ENCODE results near the gene PLPP6.

Gene PLPP6

DNA sequence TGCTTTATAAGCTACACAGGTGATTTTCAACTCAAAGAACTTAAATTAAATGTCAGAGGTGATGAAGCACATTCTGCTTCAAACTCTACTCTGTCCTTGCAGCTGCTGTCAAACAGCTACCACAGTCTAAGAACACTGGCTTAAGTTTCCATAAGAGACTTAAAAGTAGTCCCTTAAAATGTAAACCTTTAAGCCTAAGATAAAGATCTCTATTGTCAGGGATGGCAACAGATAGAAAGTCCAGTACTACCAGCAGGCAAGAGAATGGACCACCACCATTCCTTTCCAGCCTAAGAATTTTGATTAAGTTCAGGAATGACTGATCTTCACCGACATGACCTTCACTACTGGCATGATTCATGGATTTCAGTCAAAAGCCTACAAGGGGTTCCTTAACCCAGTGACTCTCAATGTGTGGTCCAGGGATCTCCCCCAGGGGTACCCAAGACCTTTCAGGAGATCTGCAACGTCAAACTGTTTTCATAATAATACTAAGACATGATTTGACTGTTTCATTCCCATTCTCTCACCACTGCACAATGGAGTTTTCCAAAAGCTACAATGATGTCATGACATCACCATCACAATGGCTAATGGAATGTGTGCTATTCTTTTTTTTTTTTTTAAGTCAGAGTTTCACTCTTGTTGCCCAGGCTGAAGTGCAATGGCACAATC is 41.1 kb upstream of the PLPP6 start:
- TF ChIP-seq, protein P1, sequence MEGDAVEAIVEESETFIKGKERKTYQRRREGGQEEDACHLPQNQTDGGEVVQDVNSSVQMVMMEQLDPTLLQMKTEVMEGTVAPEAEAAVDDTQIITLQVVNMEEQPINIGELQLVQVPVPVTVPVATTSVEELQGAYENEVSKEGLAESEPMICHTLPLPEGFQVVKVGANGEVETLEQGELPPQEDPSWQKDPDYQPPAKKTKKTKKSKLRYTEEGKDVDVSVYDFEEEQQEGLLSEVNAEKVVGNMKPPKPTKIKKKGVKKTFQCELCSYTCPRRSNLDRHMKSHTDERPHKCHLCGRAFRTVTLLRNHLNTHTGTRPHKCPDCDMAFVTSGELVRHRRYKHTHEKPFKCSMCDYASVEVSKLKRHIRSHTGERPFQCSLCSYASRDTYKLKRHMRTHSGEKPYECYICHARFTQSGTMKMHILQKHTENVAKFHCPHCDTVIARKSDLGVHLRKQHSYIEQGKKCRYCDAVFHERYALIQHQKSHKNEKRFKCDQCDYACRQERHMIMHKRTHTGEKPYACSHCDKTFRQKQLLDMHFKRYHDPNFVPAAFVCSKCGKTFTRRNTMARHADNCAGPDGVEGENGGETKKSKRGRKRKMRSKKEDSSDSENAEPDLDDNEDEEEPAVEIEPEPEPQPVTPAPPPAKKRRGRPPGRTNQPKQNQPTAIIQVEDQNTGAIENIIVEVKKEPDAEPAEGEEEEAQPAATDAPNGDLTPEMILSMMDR (IDR thresholded peaks at IDR 0.05), result no peak

DNA sequence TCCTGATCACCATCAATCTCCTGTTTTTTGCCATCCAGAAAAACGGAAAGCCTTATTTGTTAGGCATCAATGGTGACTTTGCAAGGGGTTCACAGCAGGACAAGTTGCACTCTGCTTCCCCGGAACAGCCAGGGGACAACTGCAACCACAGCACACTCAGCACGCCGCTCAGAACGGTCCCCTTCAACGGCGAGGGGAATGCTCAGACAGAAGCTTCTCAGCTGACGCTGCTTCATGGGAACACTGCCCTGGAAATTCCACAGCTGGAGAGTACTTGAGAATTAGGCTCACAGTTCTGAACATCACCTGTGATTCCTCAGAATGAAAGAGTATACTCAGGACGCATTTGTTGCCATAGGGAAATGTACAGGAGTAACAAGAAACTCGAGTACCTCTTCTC is 40.1 kb upstream of the PLPP6 start:
- TF ChIP-seq, protein P1 (IDR thresholded peaks at IDR 0.05), result no peak

DNA sequence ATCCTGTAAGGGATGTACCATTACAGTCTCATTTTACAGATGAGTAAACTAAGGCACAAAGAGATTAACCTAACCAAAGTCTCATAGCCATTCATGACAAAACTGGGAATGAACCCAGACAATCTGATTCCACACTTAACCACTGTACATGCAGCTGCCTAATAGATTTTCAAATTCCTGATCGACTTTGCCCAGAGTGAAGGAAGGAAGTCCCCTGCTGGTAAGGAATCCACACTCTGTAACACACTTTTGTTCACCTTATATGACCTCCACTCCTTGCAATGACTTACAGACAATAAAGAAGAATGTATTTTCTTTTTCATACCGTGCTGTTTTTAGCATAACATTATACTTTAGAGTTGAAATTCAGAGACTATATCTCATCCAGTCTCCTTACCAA is 31.3 kb upstream of the PLPP6 start:
- TF ChIP-seq, protein P1 (IDR thresholded peaks at IDR 0.05), result no peak

DNA sequence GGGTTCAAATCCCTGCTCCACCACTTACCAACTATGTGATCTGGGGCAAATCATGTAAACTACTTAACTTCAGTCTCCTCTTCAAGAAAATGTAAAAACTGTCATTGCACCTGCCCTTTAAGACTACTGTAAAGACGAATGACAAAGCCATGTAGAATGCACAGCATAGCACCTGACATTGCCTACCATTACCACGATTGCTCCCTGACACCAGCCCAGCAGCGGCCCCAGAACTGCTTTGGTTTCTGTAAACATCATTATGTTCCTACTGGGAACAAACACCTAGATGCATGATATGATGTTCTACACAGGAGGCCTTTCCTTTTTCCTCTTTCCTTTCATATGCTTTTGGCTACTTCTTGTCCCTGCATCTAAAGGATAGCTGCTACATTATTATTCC is 23.1 kb upstream of the PLPP6 start:
- TF ChIP-seq, protein P1 (IDR thresholded peaks at IDR 0.05), result no peak

DNA sequence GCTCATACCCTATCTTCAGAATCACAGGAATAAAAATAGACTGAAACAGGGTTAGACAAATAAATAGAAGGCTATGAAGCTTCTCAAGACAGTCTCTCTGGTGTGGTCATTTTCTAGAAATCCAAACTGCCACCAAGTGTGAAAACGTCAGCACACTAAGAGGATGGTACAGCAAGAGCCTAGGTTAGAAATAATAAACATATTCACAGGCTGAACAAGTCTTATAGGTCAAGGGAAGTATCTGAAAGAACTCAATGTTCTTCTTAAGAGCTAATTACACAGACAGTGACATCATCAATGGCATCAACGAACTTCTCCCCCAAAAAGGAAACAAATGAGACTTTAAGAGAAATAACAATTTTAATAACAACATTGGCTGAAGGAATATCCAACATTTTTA is 22.7 kb upstream of the PLPP6 start:
- TF ChIP-seq, protein P1 (IDR thresholded peaks at IDR 0.05), result no peak

DNA sequence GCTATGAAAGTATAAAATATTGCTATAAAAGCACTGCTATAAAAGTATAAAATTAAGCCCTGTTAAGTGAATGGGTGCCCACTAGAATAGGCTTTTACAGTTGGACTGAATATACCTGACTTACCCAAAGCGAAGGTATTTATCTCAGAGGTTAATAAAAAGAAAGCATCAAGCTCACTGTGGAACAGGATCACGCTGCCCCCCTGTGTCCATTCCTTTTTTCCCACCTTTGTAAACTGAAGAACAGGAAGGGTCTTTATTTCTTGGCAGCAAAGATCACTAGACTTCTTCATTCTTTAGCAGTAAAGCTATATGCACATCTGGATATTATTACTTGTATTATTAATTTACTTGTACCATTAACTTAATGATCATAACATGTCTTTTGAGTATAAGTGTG is 22.1 kb upstream of the PLPP6 start:
- TF ChIP-seq, protein P1 (IDR thresholded peaks at IDR 0.05), result peak; percentile 61

DNA sequence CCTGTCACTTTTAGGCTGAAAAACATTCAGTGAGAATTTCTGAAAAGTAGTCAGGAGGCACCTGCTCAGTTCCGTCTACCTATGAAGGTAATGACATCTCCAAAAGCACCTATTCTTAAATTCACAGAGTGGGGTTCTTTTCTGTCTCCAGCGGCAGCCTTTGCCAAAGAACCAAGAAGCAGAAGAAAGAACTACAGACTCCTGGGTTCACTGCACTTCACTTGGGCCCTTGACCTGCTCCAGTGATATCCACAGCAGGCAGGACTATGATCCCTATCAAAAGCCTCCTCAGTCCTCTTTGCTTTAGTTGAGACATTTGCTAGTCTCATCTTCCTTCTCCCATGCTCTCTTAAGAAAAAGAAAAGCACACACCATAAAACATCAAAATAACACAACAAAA is 19.7 kb upstream of the PLPP6 start:
- TF ChIP-seq, protein P1 (IDR thresholded peaks at IDR 0.05), result no peak

DNA sequence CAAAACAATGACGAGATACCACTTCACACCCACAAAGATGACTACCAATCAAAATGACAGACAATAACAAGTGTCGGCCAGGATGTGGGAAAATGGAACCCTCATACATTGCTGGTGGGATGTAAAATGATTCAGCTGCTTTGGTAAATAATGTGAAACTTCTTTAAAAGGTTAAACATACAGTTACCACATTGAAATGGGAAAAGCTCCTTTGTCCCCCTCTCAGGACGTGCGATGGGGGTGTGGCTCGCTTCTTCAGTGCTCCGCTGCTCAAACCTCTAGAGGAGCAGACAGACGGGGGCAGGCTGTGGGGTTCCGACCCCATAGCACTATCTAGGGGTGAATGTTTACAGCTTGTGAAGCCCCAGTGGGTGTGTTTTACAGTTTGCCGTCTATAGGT is 8.0 kb upstream of the PLPP6 start:
- TF ChIP-seq, protein P1 (IDR thresholded peaks at IDR 0.05), result no peak

Measured in LNCAP (cell line).